ENCODE results near the gene GPR171. TPM values are rescaled to one million over a fixed set of nuclear protein-coding genes. Genes with fewer than 3 reads are reported as not detected.
"Not testable (repeated sequence)": the region's sequence is repeated elsewhere in the genome, so short reads cannot be mapped to it uniquely, and the experiment has no call there.

GPR171 gene
- total RNA-seq, 2 experiments from 2014 or later, result 144 to 181 TPM

DNA sequence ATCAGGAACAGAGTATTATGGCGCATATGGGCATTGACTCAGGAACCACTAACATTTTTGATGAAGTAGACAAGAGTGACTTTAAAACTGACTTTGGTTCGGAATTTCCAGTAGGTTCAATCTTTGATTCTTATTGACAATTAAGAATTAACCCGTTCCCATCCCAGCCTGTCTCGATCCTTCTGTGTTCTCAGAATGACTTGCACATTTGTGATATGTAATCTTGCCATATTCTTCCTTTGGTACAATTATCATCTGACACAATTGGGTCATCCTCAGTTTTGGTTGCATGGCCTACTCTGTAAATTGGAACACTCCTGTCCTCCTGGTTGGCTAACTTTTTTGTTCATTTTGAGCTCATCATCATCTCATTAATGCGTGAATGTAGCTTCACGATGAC is 10.5 kb downstream of the GPR171 start:
- CTCF ChIA-PET, result interaction anchor here (1.2 to 2.1 kb wide), 2 partner anchors 9 to 25 kb away, joined by 4 to 11 read pairs; partner anchors contain the start of gene GPR171
- Mint-ChIP-seq H3K27ac (no peak overlapping the region), H3K27me3 (no peaks in the 10 kb centered on the region), H3K36me3 (ENCODE audit: low read depth) (peaks cover 46% of the 10 kb centered on the region), H3K4me1 (peaks cover 45% of the 10 kb centered on the region), H3K9me3 (peaks cover 25% of the 10 kb centered on the region), H3K4me3 (no peak overlapping the region)
- no peak for DNase-seq
- POLR2A ChIA-PET, result no interaction called here

DNA sequence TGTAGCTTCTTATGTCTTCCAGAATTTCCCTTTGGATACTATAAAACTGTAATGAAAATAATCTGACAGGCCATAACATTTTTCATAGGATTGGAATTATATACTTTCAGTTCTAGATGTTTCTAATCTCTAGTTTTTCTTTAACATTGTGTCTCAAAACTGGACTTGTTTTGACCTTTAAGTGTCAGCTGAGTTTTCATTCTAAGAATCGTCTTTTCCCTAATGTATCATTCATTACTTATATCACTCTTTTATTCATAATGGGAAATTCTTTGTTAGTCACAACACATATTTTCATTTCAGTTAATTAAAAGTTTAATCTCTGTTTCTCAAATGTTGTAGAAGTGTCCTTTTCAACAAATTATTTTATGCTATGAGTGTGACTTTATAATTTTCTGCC is 11.9 kb downstream of the GPR171 start:
- Mint-ChIP-seq H3K27ac (no peak overlapping the region), H3K4me1 (peaks cover 48% of the 10 kb centered on the region), H3K4me3 (no peak overlapping the region), H3K36me3 (ENCODE audit: low read depth) (peaks cover 37% of the 10 kb centered on the region), H3K9me3 (peaks cover 22% of the 10 kb centered on the region), H3K27me3 (no peaks in the 10 kb centered on the region)
- ChIA-PET POLR2A (no interaction called here), CTCF (interaction anchor here (1.7 kb wide), 1 partner anchor 13 kb away, joined by 5 read pairs; no protein-coding TSS in a partner anchor)
- no peak for DNase-seq

DNA sequence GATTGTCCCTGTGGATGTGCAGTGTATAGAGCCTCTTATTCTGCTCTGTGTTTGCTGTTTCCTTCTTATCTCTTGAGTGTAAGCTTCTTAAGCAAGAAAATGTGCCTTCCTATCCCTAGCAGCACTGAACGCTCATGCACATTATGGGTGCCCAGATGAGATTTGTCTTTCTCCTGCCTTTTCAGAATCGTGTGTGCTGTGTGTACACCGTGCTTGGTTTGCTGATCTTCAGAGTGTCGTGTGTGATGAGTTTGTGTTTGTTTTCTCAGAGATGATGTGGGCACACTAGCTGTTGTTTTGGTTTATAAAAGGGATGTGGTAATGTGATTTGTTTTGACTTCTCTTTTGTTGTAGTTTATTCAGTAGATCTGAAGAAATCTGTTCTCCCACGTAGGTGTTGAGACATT is 19.7 kb downstream of the GPR171 start:
- H3K4me1 Mint-ChIP-seq, result peaks cover 61% of the 10 kb centered on the region

GRCh38 chr3:151182349-151183079 is 20.5 kb downstream of the GPR171 start:
- ChIA-PET POLR2A (no interaction called here), CTCF (interaction anchor here (0.6 to 2.4 kb wide), 7 partner anchors 10 to 78 kb away, joined by 3 to 10 read pairs (median 4); partner anchors contain the start of gene GPR171)
- Mint-ChIP-seq H3K9me3 (peaks cover 2% of the 10 kb centered on the region), H3K4me1 (peaks cover 59% of the 10 kb centered on the region), H3K4me3 (peak overlapping the region; percentile 3), H3K36me3 (ENCODE audit: low read depth) (peaks cover 5% of the 10 kb centered on the region), H3K27ac (peak overlapping the region; percentile 87), H3K27me3 (no peaks in the 10 kb centered on the region)
- DNase-seq, result no peak

More for the DNA sequence above, 19.7 kb downstream of the GPR171 start:
- peaks cover 5% of the 10 kb centered on the region for H3K36me3 Mint-ChIP-seq (ENCODE audit: low read depth)
- peaks cover 2% of the 10 kb centered on the region for H3K9me3 Mint-ChIP-seq
- H3K27ac Mint-ChIP-seq, result peak overlapping the region; percentile 87
- no peaks in the 10 kb centered on the region for H3K27me3 Mint-ChIP-seq
- ChIA-PET CTCF (interaction anchor here (0.6 to 2.4 kb wide), 7 partner anchors 11 to 77 kb away, joined by 3 to 10 read pairs (median 3); partner anchors contain the start of gene GPR171), POLR2A (no interaction called here)
- H3K4me3 Mint-ChIP-seq, result peak overlapping the region; percentile 48
- peak; percentile 52 for DNase-seq

GRCh38 chr3:151178208-151178845 is 24.7 kb downstream of the GPR171 start:
- H3K4me1 Mint-ChIP-seq, result peaks cover 37% of the 10 kb centered on the region
- no peak for DNase-seq
- H3K27me3 Mint-ChIP-seq, result no peaks in the 10 kb centered on the region
- POLR2A ChIA-PET, result no interaction called here
- CTCF ChIA-PET, result interaction anchor here (1.1 to 2.1 kb wide), 5 partner anchors 10 to 84 kb away, joined by 3 to 5 read pairs (median 4); no protein-coding TSS in a partner anchor
- H3K4me3 Mint-ChIP-seq, result no peak overlapping the region
- H3K36me3 Mint-ChIP-seq (ENCODE audit: low read depth), result peaks cover 2% of the 10 kb centered on the region
- H3K27ac Mint-ChIP-seq, result no peak overlapping the region
- H3K9me3 Mint-ChIP-seq, result peaks cover 1% of the 10 kb centered on the region

GRCh38 chr3:151175952-151176351 is 27.1 kb downstream of the GPR171 start:
- Mint-ChIP-seq H3K4me3 (no peak overlapping the region), H3K9me3 (peaks cover 1% of the 10 kb centered on the region), H3K27ac (no peak overlapping the region), H3K27me3 (no peaks in the 10 kb centered on the region), H3K36me3 (ENCODE audit: low read depth) (peaks cover 2% of the 10 kb centered on the region), H3K4me1 (peaks cover 44% of the 10 kb centered on the region)
- no peak for DNase-seq
- ChIA-PET CTCF (interaction anchor here (1.0 to 1.5 kb wide), 2 partner anchors 9 to 152 kb away, joined by 3 to 6 read pairs; no protein-coding TSS in a partner anchor), POLR2A (no interaction called here)

DNA sequence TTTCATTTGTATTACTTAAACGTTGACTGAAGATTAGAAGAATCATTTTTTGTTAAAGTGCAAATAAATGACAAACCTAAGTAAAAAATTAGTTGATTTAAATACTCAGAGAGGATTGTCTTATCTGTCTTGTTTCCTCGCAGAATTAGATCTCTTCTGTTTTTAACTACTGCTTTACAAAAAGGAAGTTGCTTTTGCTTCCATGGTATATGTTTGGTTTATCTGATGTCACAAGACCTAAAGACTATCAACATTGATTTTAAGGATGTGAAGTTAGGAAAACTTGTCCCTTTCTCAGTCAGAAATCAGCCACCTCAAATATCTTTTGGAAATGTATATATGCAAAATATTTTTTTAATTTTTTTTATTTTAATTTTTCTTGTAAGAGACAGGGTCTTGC is 28.7 kb downstream of the GPR171 start:
- DNase-seq, result no peak
- POLR2A ChIA-PET, result no interaction called here
- Mint-ChIP-seq H3K27ac (no peak overlapping the region), H3K27me3 (no peaks in the 10 kb centered on the region), H3K36me3 (ENCODE audit: low read depth) (peaks cover 2% of the 10 kb centered on the region), H3K9me3 (peaks cover 1% of the 10 kb centered on the region), H3K4me3 (no peak overlapping the region), H3K4me1 (peaks cover 50% of the 10 kb centered on the region)
- CTCF ChIA-PET, result interaction anchor here (1.2 to 1.5 kb wide), 2 partner anchors 54 to 154 kb away, joined by 4 to 6 read pairs; no protein-coding TSS in a partner anchor

- H3K27ac Mint-ChIP-seq, result peak overlapping the region; percentile 90
- H3K4me1 Mint-ChIP-seq, result peaks cover 57% of the 10 kb centered on the region
- DNase-seq, result peak; percentile 72
- peak overlapping the region; percentile 55 for H3K4me3 Mint-ChIP-seq
- H3K9me3 Mint-ChIP-seq, result peaks cover 1% of the 10 kb centered on the region
- H3K36me3 Mint-ChIP-seq (ENCODE audit: low read depth), result peaks cover 2% of the 10 kb centered on the region
- ChIA-PET POLR2A (interaction anchor here (0.6 to 1.5 kb wide), 2 partner anchors 27 to 29 kb away, joined by 3 to 4 read pairs; no protein-coding TSS in a partner anchor), CTCF (interaction anchor here (1.0 to 2.6 kb wide), 10 partner anchors 14 to 157 kb away, joined by 3 to 11 read pairs (median 6); partner anchors contain the start of genes GPR171 and P2RY14)
- no peaks in the 10 kb centered on the region for H3K27me3 Mint-ChIP-seq
Observed at GRCh38 chr3:151171145-151171757, 31.8 kb downstream of the GPR171 start.

GRCh38 chr3:151169948-151170679 is 32.9 kb downstream of the GPR171 start:
- Mint-ChIP-seq H3K27ac (peak overlapping the region; percentile 90), H3K4me1 (peaks cover 57% of the 10 kb centered on the region), H3K4me3 (peak overlapping the region; percentile 55)
- H3K9me3 Mint-ChIP-seq; H3K27me3 Mint-ChIP-seq; H3K36me3 Mint-ChIP-seq (ENCODE audit: low read depth); POLR2A ChIA-PET: not testable (repeated sequence)
- CTCF ChIA-PET, result interaction anchor here (1.0 to 3.7 kb wide), 6 partner anchors 14 to 749 kb away, joined by 3 to 45 read pairs (median 6); partner anchors contain the start of genes GPR171 and P2RY14
- DNase-seq, result peak; percentile 33

GRCh38 chr3:151169262-151169947 is 33.6 kb downstream of the GPR171 start:
- H3K4me3 Mint-ChIP-seq, result no peak overlapping the region
- H3K9me3 Mint-ChIP-seq, result peaks cover 1% of the 10 kb centered on the region
- DNase-seq, result no peak
- ChIA-PET POLR2A (no interaction called here), CTCF (interaction anchor here (1.0 to 3.7 kb wide), 11 partner anchors 9 to 749 kb away, joined by 3 to 45 read pairs (median 5); partner anchors contain the start of gene P2RY14)
- H3K27ac Mint-ChIP-seq, result peak overlapping the region; percentile 90
- H3K27me3 Mint-ChIP-seq, result no peaks in the 10 kb centered on the region
- peaks cover 2% of the 10 kb centered on the region for H3K36me3 Mint-ChIP-seq (ENCODE audit: low read depth)
- peaks cover 56% of the 10 kb centered on the region for H3K4me1 Mint-ChIP-seq

- CTCF ChIA-PET, result interaction anchor here (0.6 to 3.7 kb wide), 31 partner anchors 8 to 750 kb away, joined by 3 to 45 read pairs (median 4); partner anchors contain the start of genes GPR171 and P2RY14
- Mint-ChIP-seq H3K4me3 (no peak overlapping the region), H3K4me1 (peaks cover 47% of the 10 kb centered on the region), H3K27ac (no peak overlapping the region), H3K27me3 (no peaks in the 10 kb centered on the region), H3K36me3 (ENCODE audit: low read depth) (no peaks in the 10 kb centered on the region), H3K9me3 (no peaks in the 10 kb centered on the region)
- peak; percentile 85 for DNase-seq
- POLR2A ChIA-PET, result no interaction called here
Observed at GRCh38 chr3:151168269-151169094, 34.5 kb downstream of the GPR171 start.
